Neural crest cell (in vitro differentiated cells): ENCODE data around the gene RNF146. TPM values are rescaled to one million over a fixed set of nuclear protein-coding genes. Genes with fewer than 3 reads are reported as not detected.

Experiments used
- DNase-seq: peaks from one replicate; pipeline ENCODE4 v3.0.0; 2021; ENCODE audit warnings: low read depth, mixed read lengths, low spot score
- H3K27ac Mint-ChIP-seq: one replicate; pipeline ENCODE4 v1.8.0; 2021; ENCODE audit warnings: mild to moderate bottlenecking, mixed read lengths; ENCODE audit not compliant: unreplicated experiment
- H3K27me3 Mint-ChIP-seq: 2 replicates; pipeline ENCODE4 v1.8.0; 2021; ENCODE audit warnings: low read depth, mild to moderate bottlenecking, mixed read lengths
- H3K36me3 Mint-ChIP-seq: 2 replicates; pipeline ENCODE4 v1.8.0; 2021; ENCODE audit warnings: low read depth, mild to moderate bottlenecking, mixed read lengths
- H3K4me1 Mint-ChIP-seq: 2 replicates; pipeline ENCODE4 v1.8.0; 2021; ENCODE audit warnings: mixed read lengths
- H3K4me3 Mint-ChIP-seq: one replicate; pipeline ENCODE4 v1.8.0; 2021; ENCODE audit warnings: mild to moderate bottlenecking, mixed read lengths
- H3K9me3 Mint-ChIP-seq: 2 replicates; pipeline ENCODE4 v1.8.0; 2021; ENCODE audit warnings: mixed read lengths
- CTCF ChIP-seq: fragments of 200-600 bp; sonication (generic); conservative IDR thresholded peaks from 2 replicates; pipeline ENCODE4 v1.5.0; 2021; ENCODE audit warnings: antibody characterized with exemption, mild to moderate bottlenecking
- total RNA-seq: library from RNA; stranded (reverse); gene quantifications from 2 replicates; pipeline ENCODE4 v1.2.1, GENCODE V29; 2021

The RNF146 gene
- total RNA-seq, 1 donor from 2014 or later = 49.8 TPM

DNA sequence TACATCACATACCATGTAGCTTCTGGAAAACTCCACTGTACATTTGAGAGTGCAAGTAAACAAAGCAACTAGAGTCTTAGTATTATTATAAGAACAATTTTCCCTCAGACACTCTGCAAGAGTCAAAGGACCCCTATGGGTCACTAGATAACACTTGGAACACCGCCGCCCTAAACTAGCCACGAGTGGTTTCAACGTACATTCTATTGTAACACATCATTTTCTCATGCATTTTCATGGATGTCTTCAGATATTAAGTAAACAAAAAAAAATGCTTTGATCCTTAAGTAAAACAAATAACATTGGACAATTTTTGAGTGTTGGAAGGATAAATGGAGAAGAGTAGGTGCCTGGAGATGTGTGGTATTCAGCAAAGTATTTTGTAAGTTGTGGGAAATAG is 3.2 kb upstream of the RNF146 start:
- Mint-ChIP-seq H3K27me3 (peaks cover 5% of the 10 kb centered on the region), H3K4me3 (peak overlapping the region; percentile 1), H3K4me1 (peaks cover 14% of the 10 kb centered on the region), H3K36me3 (no peaks in the 10 kb centered on the region), H3K9me3 (no peaks in the 10 kb centered on the region), H3K27ac (no peak overlapping the region)
- TF ChIP-seq CTCF = no peak
- no peak for DNase-seq

- H3K27ac Mint-ChIP-seq = peak overlapping the region; percentile 99
- no peaks in the 10 kb centered on the region for H3K9me3 Mint-ChIP-seq
- peak overlapping the region; percentile 95 for H3K4me3 Mint-ChIP-seq
- peaks cover 2% of the 10 kb centered on the region for H3K36me3 Mint-ChIP-seq
- DNase-seq = no peak
- H3K4me1 Mint-ChIP-seq = peaks cover 37% of the 10 kb centered on the region
- no peaks in the 10 kb centered on the region for H3K27me3 Mint-ChIP-seq
- no peak for TF ChIP-seq CTCF
These were observed 405 bp downstream of the RNF146 start for GRCh38 chr6:127266892-127267645.

GRCh38 chr6:127267646-127268625 is 1.3 kb downstream of the RNF146 start:
- Mint-ChIP-seq H3K4me3 (peak overlapping the region; percentile 94), H3K27me3 (no peaks in the 10 kb centered on the region), H3K27ac (peak overlapping the region; percentile 99), H3K9me3 (no peaks in the 10 kb centered on the region), H3K4me1 (peaks cover 41% of the 10 kb centered on the region), H3K36me3 (peaks cover 2% of the 10 kb centered on the region)
- no peak for TF ChIP-seq CTCF
- DNase-seq = no peak

GRCh38 chr6:127272576-127272975 is 5.9 kb downstream of the RNF146 start:
- H3K27ac Mint-ChIP-seq = no peak overlapping the region
- no peak overlapping the region for H3K4me3 Mint-ChIP-seq
- H3K36me3 Mint-ChIP-seq = peaks cover 2% of the 10 kb centered on the region
- H3K27me3 Mint-ChIP-seq = no peaks in the 10 kb centered on the region
- DNase-seq = no peak
- no peak for TF ChIP-seq CTCF
- H3K4me1 Mint-ChIP-seq = peaks cover 45% of the 10 kb centered on the region
- no peaks in the 10 kb centered on the region for H3K9me3 Mint-ChIP-seq

DNA sequence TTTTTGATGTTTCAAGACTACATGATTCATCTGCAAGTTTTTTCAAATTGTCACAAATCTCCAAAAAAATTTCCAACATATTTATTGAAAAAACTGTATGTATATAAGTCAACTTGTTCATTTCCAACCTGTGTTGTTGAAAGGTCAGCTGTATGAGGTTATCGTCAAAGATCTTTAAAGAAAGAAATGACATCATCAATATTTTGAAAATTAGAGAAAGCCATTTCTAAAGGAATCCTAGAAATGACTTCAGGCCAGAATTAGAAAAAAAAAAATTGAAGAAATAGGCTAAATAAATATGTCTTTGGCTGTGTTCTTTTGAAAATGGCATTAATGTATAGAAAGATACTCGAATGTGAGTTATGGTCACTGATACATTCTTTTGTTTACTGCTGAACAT is 6.8 kb downstream of the RNF146 start:
- H3K27ac Mint-ChIP-seq = no peak overlapping the region
- no peaks in the 10 kb centered on the region for H3K9me3 Mint-ChIP-seq
- no peak for TF ChIP-seq CTCF
- H3K36me3 Mint-ChIP-seq = peaks cover 2% of the 10 kb centered on the region
- no peaks in the 10 kb centered on the region for H3K27me3 Mint-ChIP-seq
- DNase-seq = no peak
- peaks cover 40% of the 10 kb centered on the region for H3K4me1 Mint-ChIP-seq
- no peak overlapping the region for H3K4me3 Mint-ChIP-seq
